Sciatic nerve (tissue), 2 donors: ENCODE results near the gene TAS2R4. TPM values are rescaled to one million over a fixed set of nuclear protein-coding genes. Genes with fewer than 3 reads are reported as not detected.
A peak's percentile ranks its signal among the peaks of the same experiment; 100 is the strongest.
"Not testable (repeated sequence)": the region's sequence is repeated elsewhere in the genome, so short reads cannot be mapped to it uniquely, and the experiment has no call there.

Experiments used
- ATAC-seq: fragments of 200-7000 bp; cut with Tn5 transposase; one replicate; pipeline ENCODE4 v1.9.1; 2020; ENCODE audit warnings: mild to moderate bottlenecking, moderate library complexity
- DNase-seq: peaks from one replicate; pipeline ENCODE4 v3.0.0-alpha.2; 2020; ENCODE audit warnings: low spot score
- intact Hi-C: fragments of 100-400 bp; cut with DNase I; formaldehyde crosslinking; loops from one replicate; pipeline ENCODE4 v1.14.2; 2022
- total RNA-seq: library from RNA; stranded (reverse); fragmentation: NEBNext Ultra II Directional; extraction: Animal tissue kit (Norgen Biotek cat#: 25700); gene quantifications from one replicate; pipeline ENCODE4 v1.2.1, GENCODE V29; 2021
- donor health status: DM: no; HTN: no; CAD: no.
- donor health status: DM: no; HTN: no; CAD: no.

The TAS2R4 gene, protein sequence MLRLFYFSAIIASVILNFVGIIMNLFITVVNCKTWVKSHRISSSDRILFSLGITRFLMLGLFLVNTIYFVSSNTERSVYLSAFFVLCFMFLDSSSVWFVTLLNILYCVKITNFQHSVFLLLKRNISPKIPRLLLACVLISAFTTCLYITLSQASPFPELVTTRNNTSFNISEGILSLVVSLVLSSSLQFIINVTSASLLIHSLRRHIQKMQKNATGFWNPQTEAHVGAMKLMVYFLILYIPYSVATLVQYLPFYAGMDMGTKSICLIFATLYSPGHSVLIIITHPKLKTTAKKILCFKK
- total RNA-seq: 5.1 TPM

DNA sequence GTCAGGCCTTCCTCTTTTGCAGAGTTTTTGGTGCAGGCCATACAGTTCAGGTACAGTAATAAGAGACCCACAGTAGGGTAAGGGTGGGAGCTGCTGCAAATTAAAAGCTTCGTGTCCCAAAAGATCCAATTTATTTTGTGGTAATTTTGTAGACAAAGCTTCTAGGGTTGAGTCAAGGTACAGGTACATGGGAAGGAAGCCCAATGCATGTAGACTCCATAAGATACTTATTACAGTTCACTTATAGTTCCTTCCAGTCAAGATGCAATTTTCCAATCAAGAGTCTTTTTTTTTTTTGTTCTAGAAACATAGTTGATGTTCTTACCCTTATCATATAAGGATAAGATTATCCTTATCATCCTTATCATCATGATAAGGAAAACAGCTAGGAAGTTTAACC lies at the start of gene TAS2R4:
TSS of gene TAS2R4 (plus strand) at position 301 of the 400 bp plus-strand sequence. CDS start 1,815 bp downstream, outside the sequence.
- intact Hi-C loops: no loop called here
- DNase-seq (no peak), ATAC-seq (no peak)

GRCh38 chr7:141729020-141729419 lies 47.5 kb upstream of the TAS2R4 start:
- DNase-seq (no peak), ATAC-seq (no peak)
- intact Hi-C loops: no loop called here

GRCh38 chr7:141731476-141732149 lies 44.9 kb upstream of the TAS2R4 start:
- DNase-seq (no peak), ATAC-seq (no peak)
- intact Hi-C loops: no loop called here

DNA sequence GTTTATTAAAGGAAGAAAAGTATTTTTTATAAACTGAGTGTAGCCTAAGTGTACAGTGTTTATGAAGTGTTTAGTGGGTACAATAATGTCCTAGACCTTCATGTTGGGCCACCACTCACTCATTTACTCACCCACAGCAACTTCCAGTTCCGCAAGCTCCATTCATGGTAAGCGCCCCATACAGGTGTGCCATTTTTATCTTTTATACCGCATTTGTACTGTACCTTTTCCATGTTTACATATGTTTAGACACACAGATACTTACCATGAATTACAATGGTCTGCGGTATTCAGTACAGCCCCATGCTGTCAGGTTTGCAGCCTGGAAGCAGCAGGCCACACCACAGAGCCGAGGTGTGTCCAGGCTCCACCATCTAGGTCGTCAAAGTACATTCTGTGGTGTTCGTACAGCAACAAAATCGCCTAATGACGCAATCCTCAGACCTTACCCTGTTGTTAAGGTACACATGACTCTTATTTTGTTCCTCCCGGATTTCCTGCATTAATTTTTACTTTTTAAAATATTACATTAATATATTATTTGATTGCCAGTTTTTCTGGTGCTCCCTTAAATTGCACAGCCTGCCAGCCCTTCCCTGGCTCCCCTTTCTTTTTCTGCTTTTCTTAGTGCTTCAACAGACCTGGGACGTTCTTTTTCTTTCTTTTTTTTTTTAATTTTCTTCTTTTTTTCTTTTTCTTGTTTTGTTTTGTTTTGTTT lies 39.2 kb upstream of the TAS2R4 start:
- intact Hi-C loops: no loop called here
- no peak for DNase-seq
- peak; percentile 16 for ATAC-seq

- intact Hi-C loops: no loop called here
- ATAC-seq: peak; percentile 97
- DNase-seq: peak; percentile 91
These were observed 38.5 kb upstream of the TAS2R4 start, which contains the start of gene SSBP1 for GRCh38 chr7:141737836-141738591. Gene SSBP1 (plus strand): TSS chr7:141738358. CDS start chr7:141739167, 809 bp downstream.

DNA sequence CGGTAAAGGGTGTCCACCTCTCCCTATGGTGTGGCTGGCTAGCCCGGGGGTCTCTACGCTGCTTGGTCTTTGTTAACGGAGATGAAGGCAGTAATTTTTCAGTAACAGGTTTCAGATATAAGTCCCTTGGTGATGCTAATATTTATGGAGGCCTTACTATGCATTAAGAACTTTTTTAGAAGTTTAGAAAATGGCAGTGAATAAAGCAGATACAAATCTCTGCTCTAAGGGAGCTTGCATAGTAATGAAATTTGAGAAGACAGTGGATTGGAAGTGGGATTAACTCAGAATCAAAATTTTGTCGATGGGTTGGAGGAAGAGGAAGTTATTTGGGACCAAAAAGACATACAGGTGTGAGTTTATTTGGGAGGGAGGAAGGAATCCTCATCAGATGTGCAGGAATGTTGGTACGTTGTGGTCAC lies 37.9 kb upstream of the TAS2R4 start:
- DNase-seq (no peak), ATAC-seq (no peak)
- intact Hi-C loops: no loop called here

DNA sequence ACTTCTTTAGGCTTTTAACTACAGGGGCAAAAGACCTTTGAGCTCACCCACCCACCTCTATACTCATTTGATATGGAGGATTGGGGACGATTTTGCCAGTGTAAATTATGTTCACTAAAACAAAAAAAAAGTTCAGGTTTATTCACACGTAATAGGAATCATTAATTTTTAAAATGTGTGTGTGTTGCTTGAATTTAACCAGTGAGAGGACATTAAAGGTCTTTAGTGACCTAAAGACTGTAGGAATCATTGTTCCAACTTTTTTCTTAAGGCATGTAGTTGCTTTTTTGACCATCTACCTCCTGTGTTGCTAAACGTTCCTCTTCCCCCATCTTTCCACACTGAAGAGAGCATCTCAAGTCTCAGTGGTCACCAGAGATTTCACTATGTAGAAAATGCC lies 37.2 kb upstream of the TAS2R4 start:
- no peak for ATAC-seq
- DNase-seq: no peak
- intact Hi-C loops: no loop called here

- ATAC-seq (no peak), DNase-seq (no peak)
- intact Hi-C loops: no loop called here
These were observed 34.2 kb upstream of the TAS2R4 start for GRCh38 chr7:141742229-141742628.

GRCh38 chr7:141744131-141744530 lies 32.3 kb upstream of the TAS2R4 start:
- intact Hi-C loops: no loop called here
- no peak for DNase-seq
- no peak for ATAC-seq

DNA sequence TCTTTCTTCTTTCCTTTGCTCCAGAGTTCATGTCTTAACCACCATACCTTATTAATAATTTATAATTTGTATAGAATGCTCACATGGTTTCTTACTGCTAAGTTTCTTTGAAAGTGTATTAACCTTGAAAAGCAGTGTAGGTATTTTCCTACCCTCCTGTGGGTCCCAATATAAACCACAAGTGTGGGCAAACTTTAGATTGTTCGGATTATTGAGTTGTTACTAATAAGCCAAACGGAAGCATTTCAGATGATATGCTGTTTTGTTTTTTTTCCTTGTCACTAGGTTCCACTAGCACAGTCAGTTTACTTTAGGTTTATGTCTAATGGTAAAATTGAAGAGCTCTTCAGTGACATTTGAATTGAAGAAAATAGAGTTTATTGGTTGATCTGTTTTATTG lies 28.1 kb upstream of the TAS2R4 start:
- intact Hi-C loops: no loop called here
- no peak for ATAC-seq
- DNase-seq: no peak

DNA sequence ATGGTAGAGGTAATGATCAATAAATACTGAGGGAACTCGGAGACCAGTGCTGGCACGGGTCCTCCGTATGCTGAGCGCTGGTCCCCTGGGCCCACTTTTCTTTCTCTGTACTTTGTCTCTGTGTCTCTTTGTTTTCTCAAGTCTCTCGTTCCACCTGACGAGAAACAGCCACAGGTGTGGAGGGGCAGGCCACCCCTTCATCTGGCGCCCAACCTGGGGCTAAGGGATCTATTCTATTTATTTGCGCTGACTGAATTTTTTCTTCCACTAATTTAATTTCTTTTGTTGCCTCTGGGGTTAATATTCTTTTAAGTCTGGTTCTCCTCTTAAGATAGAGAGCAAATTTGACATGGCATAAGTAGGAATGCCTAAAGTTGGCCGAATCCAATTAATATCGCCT lies 24.6 kb upstream of the TAS2R4 start:
- ATAC-seq, intact Hi-C loops, DNase-seq: not testable (repeated sequence)

DNA sequence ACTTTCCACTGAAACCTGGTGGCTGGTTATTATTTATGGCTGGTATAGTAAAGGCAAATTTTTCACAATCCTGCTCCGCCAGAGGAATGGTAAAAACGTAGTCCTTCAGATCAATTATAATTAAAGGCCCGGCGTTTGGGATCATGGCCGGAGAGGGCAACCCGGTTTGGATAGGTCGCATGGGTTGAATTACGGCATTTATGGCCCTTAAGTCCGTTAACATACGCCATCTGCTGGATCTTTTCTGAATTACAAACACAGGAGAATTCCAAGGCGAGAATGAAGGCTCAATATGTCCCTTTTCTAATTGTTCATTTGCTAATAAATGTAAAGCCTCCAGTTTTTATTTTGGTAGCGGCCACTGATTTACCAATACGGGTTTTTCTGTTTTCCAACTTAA lies 23.8 kb upstream of the TAS2R4 start:
- ATAC-seq (no peak), DNase-seq (no peak)
- intact Hi-C loops: no loop called here

DNA sequence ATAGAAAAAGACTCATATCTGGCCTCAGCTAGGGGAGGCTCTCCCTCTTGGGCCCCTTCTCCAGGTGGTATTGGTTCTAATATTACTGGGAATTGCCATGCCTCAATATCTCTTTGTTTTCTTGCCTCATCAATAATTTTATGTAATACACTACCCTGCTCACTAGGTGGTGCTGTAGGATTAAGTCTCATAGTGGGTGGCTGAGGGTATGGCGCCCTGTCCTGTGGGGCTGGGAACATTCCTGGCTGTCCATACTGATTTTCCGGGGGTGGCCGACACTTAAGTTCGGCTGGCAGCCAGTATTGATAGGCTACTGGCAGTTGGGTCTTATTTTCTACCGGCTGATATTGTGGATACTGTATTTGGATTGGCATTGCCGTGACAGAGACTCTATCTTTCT lies 21.5 kb upstream of the TAS2R4 start:
- ATAC-seq: no peak
- intact Hi-C loops: no loop called here
- DNase-seq: no peak

DNA sequence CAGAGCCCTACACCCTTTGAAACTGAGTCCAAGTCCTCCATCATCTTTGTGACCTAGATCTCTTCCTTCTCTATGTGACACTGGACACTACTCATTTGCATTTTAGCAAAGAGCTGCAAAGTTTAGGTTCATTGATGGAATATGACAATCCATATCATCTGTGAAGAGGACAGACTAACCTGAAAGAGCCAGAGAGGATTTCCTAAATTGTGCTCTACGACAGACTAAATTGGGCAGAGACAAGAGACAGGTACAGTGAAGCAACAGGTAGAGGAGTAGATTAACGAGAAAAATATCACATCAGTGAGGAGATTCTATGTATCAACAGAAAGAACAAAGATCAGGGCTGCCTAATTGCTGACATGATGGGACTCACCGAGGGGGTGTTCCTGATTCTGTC lies 12.7 kb upstream of the TAS2R4 start, which contains the start of gene TAS2R3:
TSS of gene TAS2R3 (plus strand) at position 301 of the 400 bp plus-strand sequence. CDS start at position 363, 62 bp downstream.
- ATAC-seq: no peak
- no peak for DNase-seq
- intact Hi-C loops: no loop called here

GRCh38 chr7:141770083-141770583 lies 6.3 kb upstream of the TAS2R4 start:
- DNase-seq, ATAC-seq, intact Hi-C loops: not testable (repeated sequence)

DNA sequence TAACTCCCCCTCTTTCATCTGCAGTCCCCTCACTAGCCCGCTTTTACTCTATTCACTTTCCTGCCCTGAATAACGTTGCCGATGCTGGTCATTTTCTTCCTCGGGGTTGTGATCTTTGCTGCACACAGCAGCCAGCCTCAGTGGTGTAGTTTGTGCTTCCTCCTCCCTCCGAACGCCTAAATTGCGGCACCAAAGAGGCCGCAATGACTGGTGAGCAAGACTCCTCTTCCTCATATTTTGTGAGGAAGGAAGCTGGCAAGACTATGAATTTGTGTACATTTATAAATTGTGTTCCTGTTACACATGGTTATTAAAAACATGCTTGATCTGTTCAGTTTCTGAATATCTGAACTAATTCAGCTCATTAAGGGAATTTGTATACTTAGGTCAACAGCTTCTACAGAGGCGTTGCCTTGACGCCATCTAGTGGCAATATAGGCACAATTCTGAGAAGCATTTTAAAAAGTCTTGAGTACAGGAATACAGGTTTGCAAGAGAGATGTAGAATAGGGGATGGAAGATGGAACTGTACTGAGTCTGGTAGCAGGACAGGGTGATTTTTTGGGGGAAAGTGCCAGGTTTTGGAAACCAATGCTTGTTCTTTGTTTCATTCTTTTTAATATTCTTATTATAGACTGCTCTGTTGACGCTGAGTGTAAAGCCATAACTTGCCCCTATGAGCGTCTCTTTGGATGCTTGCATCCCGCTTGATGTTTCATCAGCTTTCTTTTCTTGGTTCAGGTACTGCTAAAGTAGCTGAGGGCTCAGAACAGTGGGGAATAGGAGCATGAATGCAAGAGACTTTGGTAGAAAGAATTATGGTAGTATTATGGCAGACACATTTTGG lies 9.5 kb downstream of the TAS2R4 start:
- ATAC-seq (no peak), DNase-seq (no peak)
- intact Hi-C loops: no loop called here

GRCh38 chr7:141788296-141788695 lies 11.8 kb downstream of the TAS2R4 start:
- ATAC-seq (no peak), DNase-seq (no peak)
- intact Hi-C loops: no loop called here

DNA sequence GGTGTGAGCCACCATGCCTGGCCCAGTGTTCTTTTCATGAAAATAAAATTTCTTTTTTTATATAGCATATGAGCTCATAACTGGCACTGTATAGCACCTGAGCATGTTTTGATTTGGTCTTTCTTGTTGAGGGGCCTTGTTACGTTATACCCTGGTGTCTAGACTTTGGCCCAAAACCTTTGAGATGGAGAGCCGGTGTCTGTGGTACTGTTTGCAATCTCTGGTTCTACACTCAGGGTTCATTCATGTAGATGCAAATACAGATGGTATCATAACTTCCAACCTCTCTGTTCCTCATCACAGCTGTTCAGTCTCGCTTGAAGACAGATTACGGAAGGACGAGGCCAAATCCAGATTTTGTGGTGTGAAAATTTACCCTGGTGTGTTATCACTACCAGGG lies 13.4 kb downstream of the TAS2R4 start, which contains the start of gene TAS2R5:
TSS of gene TAS2R5 (plus strand) at position 301 of the 400 bp plus-strand sequence. CDS start 145 bp downstream, outside the sequence.
- DNase-seq (no peak), ATAC-seq (no peak)
- intact Hi-C loops: no loop called here
